IPS-NIHi7 (cell line): ENCODE results near the gene KBTBD12.

Experiments
- DNase-seq: peaks from one replicate; pipeline ENCODE4 v3.0.0; 2012; ENCODE audit warnings: mixed read lengths; ENCODE audit errors: extremely low spot score

Gene KBTBD12

GRCh38 chr3:128014548-128014947 lies 99.5 kb downstream of the KBTBD12 start:
- DNase-seq = no peak

GRCh38 chr3:128016502-128016901 lies 101.5 kb downstream of the KBTBD12 start:
- no peak for DNase-seq

GRCh38 chr3:128021768-128022372 lies 106.8 kb downstream of the KBTBD12 start:
- DNase-seq = no peak

- no peak for DNase-seq
Observed at GRCh38 chr3:128033102-128033501, 118.1 kb downstream of the KBTBD12 start.

- DNase-seq = no peak
Observed at GRCh38 chr3:128036119-128036518, 121.1 kb downstream of the KBTBD12 start.
